GM12891 (cell line): Measurements from ENCODE around the gene SEC23B.

Experiments
- PAX5 ChIP-seq: IDR thresholded peaks from 2 replicates; pipeline ENCODE4 v1.6.1; 2011; ENCODE audit warnings: low read length, moderate library complexity, mild to moderate bottlenecking; ENCODE audit not compliant: insufficient read depth, severe bottlenecking
- POLR2A ChIP-seq: IDR thresholded peaks from 2 replicates; pipeline ENCODE4 v1.6.1; 2011; ENCODE audit warnings: low read depth, low read length, control low read depth
- POLR2AphosphoS5 ChIP-seq: IDR thresholded peaks from 2 replicates; pipeline ENCODE4 v1.6.1; 2011; ENCODE audit warnings: low read depth, low read length, control low read depth
- POU2F2 ChIP-seq: IDR thresholded peaks from 2 replicates; pipeline ENCODE4 v1.6.1; 2011; ENCODE audit warnings: low read depth, mild to moderate bottlenecking, control low read depth, low read length, moderate library complexity
- SPI1 ChIP-seq: IDR thresholded peaks from 2 replicates; pipeline ENCODE4 v1.6.1; 2011; ENCODE audit warnings: low read depth, low read length, control low read depth
- TAF1 ChIP-seq: IDR thresholded peaks from 2 replicates; pipeline ENCODE4 v1.6.1; 2011; ENCODE audit warnings: low read depth, low read length, control low read depth

GRCh38 chr20:18537651-18538050 lies 29.9 kb downstream of the SEC23B start:
- no peak for TF ChIP-seq POLR2AphosphoS5
- no peak for TF ChIP-seq POLR2A
- TF ChIP-seq TAF1, result no peak
- TF ChIP-seq SPI1, result no peak
- TF ChIP-seq POU2F2, result no peak
- no peak for TF ChIP-seq PAX5
